ENCODE data around the gene ARHGEF28.
A peak's percentile ranks its signal among the peaks of the same experiment; 100 is the strongest.

Gene ARHGEF28

GRCh38 chr5:73592551-73592950 is 33.4 kb upstream of the ARHGEF28 start:
- Histone ChIP-seq H2AK5ac (ENCODE audit: low read length) (no peak overlapping the region), H2BK5ac (ENCODE audit: low read length) (no peak overlapping the region), H2BK120ac (ENCODE audit: low read depth, low read length) (no peak overlapping the region), H3K4me2 (ENCODE audit: low read length) (no peak overlapping the region), H3K23ac (ENCODE audit: low read length) (no peak overlapping the region), H3K36me3 (ENCODE audit: control insufficient read depth, insufficient read depth, low read length) (no peaks in the 10 kb centered on the region), H3K79me1 (ENCODE audit: low read length) (no peaks in the 10 kb centered on the region), H3K56ac (ENCODE audit: low read length) (no peak overlapping the region), H3K18ac (ENCODE audit: low read length) (no peak overlapping the region), H3K27ac (ENCODE audit: low read depth, low read length) (no peak overlapping the region), H3K4me3 (ENCODE audit: low read length) (no peak overlapping the region), H3K9ac (ENCODE audit: low read length) (no peak overlapping the region), H2BK15ac (replicated peaks; ENCODE audit: low read depth) (no peak overlapping the region), H3K4me1 (ENCODE audit: control insufficient read depth, low read depth, low read length) (no peaks in the 10 kb centered on the region), H4K5ac (ENCODE audit: low read length) (no peak overlapping the region), H4K8ac (ENCODE audit: low read depth, low read length) (no peak overlapping the region), H3K27me3 (ENCODE audit: insufficient read depth, low read length, poor library complexity) (no peaks in the 10 kb centered on the region), H3K4ac (ENCODE audit: low read depth, low read length) (no peak overlapping the region), H3K79me2 (ENCODE audit: control insufficient read depth, insufficient read depth, low read length) (no peaks in the 10 kb centered on the region)
- WGBS (ENCODE audit: extremely low coverage, insufficient coverage, low lambda C conversion rate), result no CpG with 5 or more reads among the region's 1 CpG
- DNase-seq, result no peak

- H2BK120ac ChIP-seq (ENCODE audit: low read depth, low read length), result no peak overlapping the region
- H3K4me2 ChIP-seq (ENCODE audit: low read length), result no peak overlapping the region
- H3K9ac ChIP-seq (ENCODE audit: low read length), result no peak overlapping the region
- DNase-seq, result peak; percentile 60
- H3K4ac ChIP-seq (ENCODE audit: low read depth, low read length), result no peak overlapping the region
- H3K27me3 ChIP-seq (ENCODE audit: insufficient read depth, low read length, poor library complexity), result no peaks in the 10 kb centered on the region
- no peak overlapping the region for H3K27ac ChIP-seq (ENCODE audit: low read depth, low read length)
- H3K4me3 ChIP-seq (ENCODE audit: low read length), result no peak overlapping the region
- H3K18ac ChIP-seq (ENCODE audit: low read length), result no peak overlapping the region
- no peak overlapping the region for H2BK5ac ChIP-seq (ENCODE audit: low read length)
- H3K79me2 ChIP-seq (ENCODE audit: control insufficient read depth, insufficient read depth, low read length), result no peaks in the 10 kb centered on the region
- H3K56ac ChIP-seq (ENCODE audit: low read length), result no peak overlapping the region
- H4K8ac ChIP-seq (ENCODE audit: low read depth, low read length), result no peak overlapping the region
- no peak overlapping the region for H2BK15ac ChIP-seq (replicated peaks; ENCODE audit: low read depth)
- H3K79me1 ChIP-seq (ENCODE audit: low read length), result no peaks in the 10 kb centered on the region
- no peaks in the 10 kb centered on the region for H3K36me3 ChIP-seq (ENCODE audit: control insufficient read depth, insufficient read depth, low read length)
- no peak overlapping the region for H3K23ac ChIP-seq (ENCODE audit: low read length)
- H3K4me1 ChIP-seq (ENCODE audit: control insufficient read depth, low read depth, low read length), result no peaks in the 10 kb centered on the region
- no peak overlapping the region for H4K5ac ChIP-seq (ENCODE audit: low read length)
- no peak overlapping the region for H2AK5ac ChIP-seq (ENCODE audit: low read length)
These were observed 29.2 kb upstream of the ARHGEF28 start for GRCh38 chr5:73596705-73597328.

GRCh38 chr5:73599380-73599779 is 26.6 kb upstream of the ARHGEF28 start:
- no peak overlapping the region for H3K18ac ChIP-seq (ENCODE audit: low read length)
- no peak overlapping the region for H3K4ac ChIP-seq (ENCODE audit: low read depth, low read length)
- H3K27ac ChIP-seq (ENCODE audit: low read depth, low read length), result no peak overlapping the region
- H3K36me3 ChIP-seq (ENCODE audit: control insufficient read depth, insufficient read depth, low read length), result no peaks in the 10 kb centered on the region
- no peak overlapping the region for H3K9ac ChIP-seq (ENCODE audit: low read length)
- H4K5ac ChIP-seq (ENCODE audit: low read length), result no peak overlapping the region
- no peak overlapping the region for H2AK5ac ChIP-seq (ENCODE audit: low read length)
- H4K8ac ChIP-seq (ENCODE audit: low read depth, low read length), result no peak overlapping the region
- no peak for DNase-seq
- no peaks in the 10 kb centered on the region for H3K4me1 ChIP-seq (ENCODE audit: control insufficient read depth, low read depth, low read length)
- H2BK120ac ChIP-seq (ENCODE audit: low read depth, low read length), result no peak overlapping the region
- H3K79me1 ChIP-seq (ENCODE audit: low read length), result no peaks in the 10 kb centered on the region
- H2BK5ac ChIP-seq (ENCODE audit: low read length), result no peak overlapping the region
- H3K4me3 ChIP-seq (ENCODE audit: low read length), result no peak overlapping the region
- H3K23ac ChIP-seq (ENCODE audit: low read length), result no peak overlapping the region
- no peak overlapping the region for H3K4me2 ChIP-seq (ENCODE audit: low read length)
- H2BK15ac ChIP-seq (replicated peaks; ENCODE audit: low read depth), result no peak overlapping the region
- H3K27me3 ChIP-seq (ENCODE audit: insufficient read depth, low read length, poor library complexity), result no peaks in the 10 kb centered on the region
- no peak overlapping the region for H3K56ac ChIP-seq (ENCODE audit: low read length)
- WGBS (ENCODE audit: extremely low coverage, insufficient coverage, low lambda C conversion rate), result no CpG with 5 or more reads among the region's 3 CpGs
- no peaks in the 10 kb centered on the region for H3K79me2 ChIP-seq (ENCODE audit: control insufficient read depth, insufficient read depth, low read length)

GRCh38 chr5:73603998-73604397 is 22.0 kb upstream of the ARHGEF28 start:
- Histone ChIP-seq H2BK15ac (replicated peaks; ENCODE audit: low read depth) (no peak overlapping the region), H3K4me3 (ENCODE audit: low read length) (no peak overlapping the region), H2BK120ac (ENCODE audit: low read depth, low read length) (no peak overlapping the region), H2BK5ac (ENCODE audit: low read length) (no peak overlapping the region), H3K23ac (ENCODE audit: low read length) (no peak overlapping the region), H3K4me1 (ENCODE audit: control insufficient read depth, low read depth, low read length) (no peaks in the 10 kb centered on the region), H4K5ac (ENCODE audit: low read length) (no peak overlapping the region), H3K56ac (ENCODE audit: low read length) (no peak overlapping the region), H3K4me2 (ENCODE audit: low read length) (no peak overlapping the region), H3K36me3 (ENCODE audit: control insufficient read depth, insufficient read depth, low read length) (no peaks in the 10 kb centered on the region), H3K79me2 (ENCODE audit: control insufficient read depth, insufficient read depth, low read length) (no peaks in the 10 kb centered on the region), H2AK5ac (ENCODE audit: low read length) (no peak overlapping the region), H3K9ac (ENCODE audit: low read length) (no peak overlapping the region), H3K27ac (ENCODE audit: low read depth, low read length) (no peak overlapping the region), H3K18ac (ENCODE audit: low read length) (no peak overlapping the region), H3K4ac (ENCODE audit: low read depth, low read length) (no peak overlapping the region), H4K8ac (ENCODE audit: low read depth, low read length) (no peak overlapping the region), H3K79me1 (ENCODE audit: low read length) (no peaks in the 10 kb centered on the region), H3K27me3 (ENCODE audit: insufficient read depth, low read length, poor library complexity) (no peaks in the 10 kb centered on the region)
- DNase-seq, result no peak
- no CpG with 5 or more reads among the region's 5 CpGs for WGBS (ENCODE audit: extremely low coverage, insufficient coverage, low lambda C conversion rate)

- H3K23ac ChIP-seq (ENCODE audit: low read length), result no peak overlapping the region
- no peaks in the 10 kb centered on the region for H3K27me3 ChIP-seq (ENCODE audit: insufficient read depth, low read length, poor library complexity)
- H3K79me2 ChIP-seq (ENCODE audit: control insufficient read depth, insufficient read depth, low read length), result no peaks in the 10 kb centered on the region
- no peaks in the 10 kb centered on the region for H3K4me1 ChIP-seq (ENCODE audit: control insufficient read depth, low read depth, low read length)
- no CpG with 5 or more reads among the region's 8 CpGs for WGBS (ENCODE audit: extremely low coverage, insufficient coverage, low lambda C conversion rate)
- H3K4ac ChIP-seq (ENCODE audit: low read depth, low read length), result no peak overlapping the region
- H3K4me2 ChIP-seq (ENCODE audit: low read length), result no peak overlapping the region
- H3K4me3 ChIP-seq (ENCODE audit: low read length), result no peak overlapping the region
- H2AK5ac ChIP-seq (ENCODE audit: low read length), result no peak overlapping the region
- no peak overlapping the region for H3K56ac ChIP-seq (ENCODE audit: low read length)
- H4K5ac ChIP-seq (ENCODE audit: low read length), result no peak overlapping the region
- no peak overlapping the region for H2BK5ac ChIP-seq (ENCODE audit: low read length)
- H3K9ac ChIP-seq (ENCODE audit: low read length), result no peak overlapping the region
- no peak for DNase-seq
- no peak overlapping the region for H2BK120ac ChIP-seq (ENCODE audit: low read depth, low read length)
- no peaks in the 10 kb centered on the region for H3K79me1 ChIP-seq (ENCODE audit: low read length)
- no peaks in the 10 kb centered on the region for H3K36me3 ChIP-seq (ENCODE audit: control insufficient read depth, insufficient read depth, low read length)
- H4K8ac ChIP-seq (ENCODE audit: low read depth, low read length), result no peak overlapping the region
- H3K18ac ChIP-seq (ENCODE audit: low read length), result no peak overlapping the region
- no peak overlapping the region for H3K27ac ChIP-seq (ENCODE audit: low read depth, low read length)
- no peak overlapping the region for H2BK15ac ChIP-seq (replicated peaks; ENCODE audit: low read depth)
These were observed 20.5 kb upstream of the ARHGEF28 start for GRCh38 chr5:73605223-73606087.
